SK-N-SH (cell line): ENCODE measurements around the gene DMRTB1. TPM values are rescaled to one million over a fixed set of nuclear protein-coding genes. Genes with fewer than 3 reads are reported as not detected.

Experiments
- CTCF ChIA-PET: fragments of 300-600, 350-600 bp; formaldehyde crosslinking; extraction: SDS; loops from one replicate; lab custom pipeline; 2021; lab: Yijun Ruan, JAX
- POLR2A ChIA-PET: fragments of 350-600 bp; sonication (Branson Sonifier 250); formaldehyde crosslinking; extraction: SDS; loops from one replicate; lab custom pipeline; 2020; ENCODE audit warnings: antibody characterized with exemption, inconsistent platforms; lab: Yijun Ruan, JAX
- DNase-seq: peaks from one replicate; pipeline ENCODE4 v3.0.0; 2012
- H2AFZ ChIP-seq: fragments of 200-600 bp; sonication (generic); 2 replicates; pipeline ENCODE4 v1.8.1; 2016; ENCODE audit warnings: antibody characterized with exemption, mild to moderate bottlenecking, low read depth
- H3F3A ChIP-seq: fragments of 200-600 bp; sonication (generic); replicated peaks from 2 replicates; pipeline ENCODE3; 2016; ENCODE audit warnings: antibody characterized with exemption, mild to moderate bottlenecking; ENCODE audit not compliant: insufficient read depth
- H3K27ac ChIP-seq, 2 experiments: fragments of 200-500 bp in 1 of 2; fragments of 200-600 bp in 1 of 2; sonication (Bioruptor generic) in 1 of 2; sonication (generic), shearing (Covaris generic) in 1 of 2; 2 replicates each; pipeline versions ENCODE4 v1.5.1 to v1.6.1; 2014 to 2016; ENCODE audit warnings: low read depth in 2 of 2, inconsistent platforms in 1 of 2, low read length in 1 of 2, mild to moderate bottlenecking in 1 of 2, mixed read lengths in 1 of 2
- H3K27me3 ChIP-seq: fragments of 200-600 bp; sonication (generic), shearing (Covaris generic); 2 replicates; pipeline ENCODE4 v1.6.1; 2016; ENCODE audit warnings: mixed run types; ENCODE audit not compliant: insufficient read depth
- H3K36me3 ChIP-seq, 2 experiments: fragments of 200-500 bp in 1 of 2; fragments of 200-600 bp in 1 of 2; sonication (Bioruptor generic) in 1 of 2; sonication (generic) in 1 of 2; replicated peaks in 1 of 2; 2 replicates each; pipeline versions ENCODE3 to v1.5.1; 2014 to 2016; ENCODE audit warnings: low read length in 1 of 2, mild to moderate bottlenecking in 1 of 2; ENCODE audit not compliant: insufficient read depth in 2 of 2, control insufficient read depth in 1 of 2
- H3K4me1 ChIP-seq, 2 experiments: fragments of 200-500 bp in 1 of 2; fragments of 200-600 bp in 1 of 2; sonication (Bioruptor generic) in 1 of 2; sonication (generic), shearing (Covaris generic) in 1 of 2; 2 replicates each; pipeline versions ENCODE4 v1.5.1 to v1.6.1; 2014 to 2016; ENCODE audit warnings: low read depth in 1 of 2, low read length in 1 of 2, mixed run types in 1 of 2; ENCODE audit not compliant: insufficient read depth in 2 of 2, control insufficient read depth in 1 of 2
- H3K4me2 ChIP-seq: fragments of 200-600 bp; sonication (generic), shearing (Covaris generic); 2 replicates; pipeline ENCODE4 v1.6.1; 2017; ENCODE audit warnings: mixed run types
- H3K4me3 ChIP-seq, 2 experiments: fragments of 200-500 bp in 1 of 2; fragments of 200-600 bp in 1 of 2; sonication (Bioruptor generic) in 1 of 2; sonication (generic), shearing (Covaris generic) in 1 of 2; 2 replicates each; pipeline versions ENCODE4 v1.5.1 to v1.8.1; 2014 to 2016; ENCODE audit warnings: low read depth in 2 of 2, inconsistent platforms in 1 of 2, low read length in 1 of 2, mild to moderate bottlenecking in 1 of 2, mixed read lengths in 1 of 2, moderate library complexity in 1 of 2
- H3K79me2 ChIP-seq: fragments of 200-600 bp; sonication (generic); 2 replicates; pipeline ENCODE4 v1.8.1; 2017; ENCODE audit warnings: mild to moderate bottlenecking; ENCODE audit not compliant: insufficient read depth
- H3K9ac ChIP-seq: fragments of 200-600 bp; sonication (generic); 2 replicates; pipeline ENCODE4 v1.6.1; 2017; ENCODE audit warnings: mixed run types
- H3K9me2 ChIP-seq: fragments of 200-600 bp; sonication (generic); 2 replicates; pipeline ENCODE4 v1.6.1; 2017; ENCODE audit warnings: mixed run types
- H3K9me3 ChIP-seq: fragments of 200-600 bp; sonication (generic); 2 replicates; pipeline ENCODE4 v1.6.1; 2017; ENCODE audit warnings: mixed run types, mild to moderate bottlenecking, moderate library complexity
- H4K20me1 ChIP-seq: fragments of 200-600 bp; sonication (generic); 2 replicates; pipeline ENCODE4 v1.6.1; 2017; ENCODE audit warnings: mild to moderate bottlenecking, mixed run types; ENCODE audit not compliant: insufficient read depth
- EP300 ChIP-seq, 2 experiments: IDR thresholded peaks; 2 replicates each; pipeline versions ENCODE4 v1.4.0 to v1.6.1; 2012; ENCODE audit warnings: borderline replicate concordance in 1 of 2, low read depth in 1 of 2, low read length in 1 of 2
- GABPA ChIP-seq: IDR thresholded peaks from 2 replicates; pipeline ENCODE4 v1.4.0; 2012; ENCODE audit warnings: low read depth, mild to moderate bottlenecking
- GATA2 ChIP-seq: sonication (generic); formaldehyde crosslinking; IDR thresholded peaks from 2 replicates; pipeline ENCODE4 v1.5.0; 2020; ENCODE audit warnings: mild to moderate bottlenecking, missing genetic modification reagents
- IRF3 ChIP-seq: fragments of 150-350 bp; IDR thresholded peaks from 2 replicates; pipeline ENCODE4 v1.6.1; 2016; ENCODE audit warnings: mild to moderate bottlenecking, low read depth, low read length
- JUND ChIP-seq: IDR thresholded peaks from 2 replicates; pipeline ENCODE4 v1.4.0; 2012
- MAX ChIP-seq: IDR thresholded peaks from 2 replicates; pipeline ENCODE4 v1.4.0; 2012; ENCODE audit warnings: low read depth
- MEF2A ChIP-seq: IDR thresholded peaks from 2 replicates; pipeline ENCODE4 v1.4.0; 2012; ENCODE audit warnings: low read depth, borderline replicate concordance
- MXI1 ChIP-seq: IDR thresholded peaks from 2 replicates; pipeline ENCODE4 v1.6.1; 2012; ENCODE audit warnings: mild to moderate bottlenecking, low read depth, low read length, improper control_type of control experiment
- NFIC ChIP-seq: IDR thresholded peaks from 2 replicates; pipeline ENCODE4 v1.4.0; 2012; ENCODE audit warnings: borderline replicate concordance
- NRF1 ChIP-seq: IDR thresholded peaks from 2 replicates; pipeline ENCODE4 v1.6.1; 2012; ENCODE audit warnings: low read depth, mild to moderate bottlenecking, low read length
- PBX3 ChIP-seq: IDR thresholded peaks from 2 replicates; pipeline ENCODE4; 2012
- POLR2AphosphoS5 ChIP-seq: IDR thresholded peaks from 2 replicates; pipeline ENCODE4 v1.6.1; 2012; ENCODE audit warnings: low read depth, low read length
- RAD21 ChIP-seq: IDR thresholded peaks from 2 replicates; pipeline ENCODE4 v1.6.1; 2012; ENCODE audit warnings: mild to moderate bottlenecking, low read length
- RCOR1 ChIP-seq: fragments of 150-350 bp; IDR thresholded peaks from 2 replicates; pipeline ENCODE4 v1.6.1; 2017; ENCODE audit warnings: antibody characterized with exemption, low read length
- REST ChIP-seq: IDR thresholded peaks from 2 replicates; pipeline ENCODE4 v1.6.1; 2012; ENCODE audit warnings: mild to moderate bottlenecking, low read depth, low read length, moderate library complexity
- SMC3 ChIP-seq: IDR thresholded peaks from 2 replicates; pipeline ENCODE4 v1.6.1; 2012; ENCODE audit warnings: low read depth, low read length, improper control_type of control experiment
- TAF1 ChIP-seq: IDR thresholded peaks from 2 replicates; pipeline ENCODE4 v1.6.1; 2012; ENCODE audit warnings: low read depth, mild to moderate bottlenecking, low read length, moderate library complexity, borderline replicate concordance
- TCF12 ChIP-seq: IDR thresholded peaks from 2 replicates; pipeline ENCODE4 v1.4.0; 2012
- USF2 ChIP-seq: fragments of 150-350 bp; IDR thresholded peaks from 2 replicates; pipeline ENCODE4 v1.6.1; 2017; ENCODE audit warnings: antibody characterized with exemption, low read length, low read depth, borderline replicate concordance
- YY1 ChIP-seq: IDR thresholded peaks from 2 replicates; pipeline ENCODE4 v1.4.0; 2012; ENCODE audit warnings: low read depth, mild to moderate bottlenecking
- WGBS: methylation state at CpG from one replicate; pipeline ENCODE4 v1.1.6; 2017; ENCODE audit warnings: low lambda C conversion rate; 5-methylcytosine and 5-hydroxymethylcytosine counted together
- polyA plus RNA-seq, 3 experiments: library from polyadenylated mRNA; depleted of rRNA; stranded (reverse); fragments of >200 nt; gene quantifications; 2 replicates each; pipeline ENCODE4 v1.2.3, GENCODE V29; 2012

The DMRTB1 gene
- polyA plus RNA-seq, 1 of the 3 experiments (the other 2 are of a cell fraction) = not detected

DNA sequence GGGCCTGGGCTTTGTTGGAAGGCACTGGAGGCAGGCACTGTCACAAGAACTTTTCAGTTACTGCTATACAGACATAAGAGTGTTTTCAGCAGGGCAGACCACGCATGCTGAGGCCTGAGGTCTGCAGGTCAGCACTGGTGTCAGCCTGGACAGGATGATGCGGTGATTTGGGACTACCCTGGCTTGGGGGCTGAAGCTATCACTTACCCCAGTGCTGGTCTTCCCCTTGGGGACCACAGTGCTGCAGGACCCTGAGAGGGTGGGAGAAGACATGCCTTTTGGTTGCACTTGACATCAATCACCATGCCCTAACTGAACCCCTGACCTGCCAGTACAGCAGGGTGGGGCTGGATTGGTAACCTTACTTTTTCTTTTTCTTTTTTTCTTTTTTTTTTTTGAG is 9.2 kb downstream of the DMRTB1 start:
- POLR2A ChIA-PET = no interaction called here
- Histone ChIP-seq H3K4me3 (no peak overlapping the region), H3F3A (no peaks in the 10 kb centered on the region), H3K79me2 (no peaks in the 10 kb centered on the region), H2AFZ (no peak overlapping the region), H3K4me1 (peaks cover 0 to 6% of the 10 kb centered on the region in 2 experiments; a peak in 1 of 4 replicates), H3K4me2 (no peak overlapping the region), H4K20me1 (no peaks in the 10 kb centered on the region), H3K9ac (no peak overlapping the region), H3K9me2 (no peaks in the 10 kb centered on the region), H3K27me3 (no peaks in the 10 kb centered on the region), H3K9me3 (no peaks in the 10 kb centered on the region), H3K27ac (no peak overlapping the region), H3K36me3 (no peaks in the 10 kb centered on the region)
- WGBS = no CpG with 5 or more reads among the region's 2 CpGs
- CTCF ChIA-PET = interaction anchor here (1.5 to 2.1 kb wide), 2 partner anchors 16 to 24 kb away, joined by 3 to 5 read pairs; no protein-coding TSS in a partner anchor
- DNase-seq = no peak
- no peak for TF ChIP-seq JUND
- no peak for TF ChIP-seq YY1
- TF ChIP-seq RCOR1 = no peak
- no peak for TF ChIP-seq RAD21
- no peak for TF ChIP-seq MAX
- TF ChIP-seq SMC3 = no peak
- TF ChIP-seq GATA2 (CRISPR knock-in tag) = no peak
- no peak for TF ChIP-seq PBX3
- TF ChIP-seq POLR2AphosphoS5 = no peak

DNA sequence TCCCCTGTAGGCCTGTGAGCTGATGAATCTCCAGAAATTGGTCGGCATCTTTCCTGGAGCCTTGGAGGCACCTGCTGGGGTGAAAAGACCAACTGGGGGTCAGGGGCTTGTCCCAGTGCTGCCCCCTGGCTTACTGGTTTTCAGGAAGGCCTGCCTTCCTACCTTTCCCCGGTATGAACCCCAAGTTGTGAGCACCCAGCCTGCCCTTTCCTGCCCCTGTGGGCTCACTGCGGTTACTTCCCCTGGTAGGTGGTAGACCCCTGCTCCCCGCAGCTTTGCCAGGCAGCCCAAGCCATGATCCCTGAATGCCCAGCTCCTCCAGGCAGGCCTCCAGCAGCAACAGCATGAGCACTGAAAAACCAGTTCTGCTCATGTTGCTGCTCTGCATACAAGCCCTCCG is 10.2 kb downstream of the DMRTB1 start:
- ChIA-PET POLR2A (no interaction called here), CTCF (interaction anchor here (0.6 to 2.1 kb wide), 3 partner anchors 15 to 967 kb away, joined by 3 to 5 read pairs (median 3); no protein-coding TSS in a partner anchor)
- no peaks in the 10 kb centered on the region for H4K20me1 ChIP-seq
- TF ChIP-seq IRF3 (no peak), USF2 (no peak), MXI1 (no peak), RCOR1 (no peak), NRF1 (no peak), TCF12 (no peak), SMC3 (no peak), EP300 (IDR thresholded peaks at IDR 0.05; ENCODE audit: borderline replicate concordance in 1 of 2, low read depth in 1 of 2, low read length in 1 of 2) (no peak), RAD21 (no peak), GATA2 (CRISPR knock-in tag) (no peak), TAF1 (no peak), NFIC (no peak), GABPA (no peak), POLR2AphosphoS5 (no peak), MEF2A (no peak), REST (no peak)
- H3K4me3 ChIP-seq = no peak overlapping the region
- no peaks in the 10 kb centered on the region for H3K9me2 ChIP-seq
- no peak overlapping the region for H2AFZ ChIP-seq
- no peaks in the 10 kb centered on the region for H3K79me2 ChIP-seq
- H3F3A ChIP-seq = no peaks in the 10 kb centered on the region
- no peaks in the 10 kb centered on the region for H3K36me3 ChIP-seq
- no peaks in the 10 kb centered on the region for H3K27me3 ChIP-seq
- H3K27ac ChIP-seq = no peak overlapping the region
- no peak for DNase-seq
- H3K9ac ChIP-seq = no peak overlapping the region
- 100% methylated on average over 1 of the region's 5 CpGs for WGBS
- H3K4me1 ChIP-seq = peaks cover 0 to 3% of the 10 kb centered on the region in 2 experiments; a peak in 1 of 4 replicates
- H3K9me3 ChIP-seq = no peaks in the 10 kb centered on the region
- no peak overlapping the region for H3K4me2 ChIP-seq
